ENCODE measurements around the gene NAPA.
A peak's percentile ranks its signal among the peaks of the same experiment; 100 is the strongest.

Gene NAPA

DNA sequence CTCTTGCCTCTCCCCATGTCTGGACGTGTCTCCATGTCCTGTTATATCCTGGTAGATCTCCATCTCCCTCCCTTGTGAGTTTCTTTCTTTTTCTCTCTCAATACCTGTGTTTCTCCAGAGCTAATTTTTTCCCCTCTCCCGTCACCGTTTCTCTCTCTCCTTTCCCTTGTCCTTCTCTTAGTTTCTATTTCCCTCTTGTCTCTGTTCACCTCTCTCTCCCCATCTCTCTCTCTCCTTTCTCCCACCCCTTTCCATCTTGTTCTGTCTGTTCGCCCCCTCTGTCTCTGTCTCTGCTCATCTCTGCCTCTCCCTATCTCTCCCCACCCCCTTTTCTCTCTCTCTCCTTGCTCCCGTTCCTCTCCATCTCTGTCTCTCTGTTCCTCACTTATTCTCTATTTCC lies 56.2 kb downstream of the NAPA start:
- DNase-seq (ENCODE audit: low read depth in 2 of 2): no peak

DNA sequence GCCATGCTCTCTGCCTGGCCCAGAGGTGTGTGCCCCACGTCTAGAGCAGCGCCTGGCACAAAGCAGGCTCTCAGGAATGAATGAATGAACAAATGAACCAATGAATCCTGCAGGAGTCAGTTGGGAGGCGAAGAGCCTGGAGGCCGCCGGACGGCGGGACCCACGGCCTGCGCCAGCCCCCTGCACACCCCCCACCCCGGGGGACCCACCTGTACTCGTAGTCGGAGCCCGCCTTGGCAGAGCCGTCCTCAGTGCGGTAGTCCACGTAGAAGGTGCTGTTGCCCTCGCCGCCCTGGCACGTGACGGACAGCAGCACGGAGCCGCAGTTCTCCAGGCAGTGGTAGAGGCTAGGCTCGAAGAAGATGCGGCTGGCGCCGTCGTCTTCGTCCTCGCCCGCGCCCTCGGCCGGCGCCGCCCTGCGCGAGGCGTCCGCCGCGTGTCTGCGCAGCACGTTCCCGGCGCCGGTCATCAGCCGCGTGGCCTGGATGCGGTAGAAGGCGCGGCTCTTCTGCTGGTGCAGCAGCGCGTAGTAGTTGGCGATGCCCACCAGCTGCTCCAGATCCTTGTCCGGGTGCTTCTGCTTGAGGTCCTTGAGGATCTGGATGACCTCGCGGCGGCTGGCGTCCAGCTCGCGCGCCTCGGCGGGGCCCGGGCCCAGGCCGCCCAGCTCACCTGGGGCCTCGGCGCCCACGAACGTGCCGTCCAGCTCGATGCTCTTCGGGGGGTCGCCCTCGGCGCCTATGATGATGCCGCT lies 58.0 kb downstream of the NAPA start:
- DNase-seq (ENCODE audit: low read depth in 2 of 2): no peak

DNA sequence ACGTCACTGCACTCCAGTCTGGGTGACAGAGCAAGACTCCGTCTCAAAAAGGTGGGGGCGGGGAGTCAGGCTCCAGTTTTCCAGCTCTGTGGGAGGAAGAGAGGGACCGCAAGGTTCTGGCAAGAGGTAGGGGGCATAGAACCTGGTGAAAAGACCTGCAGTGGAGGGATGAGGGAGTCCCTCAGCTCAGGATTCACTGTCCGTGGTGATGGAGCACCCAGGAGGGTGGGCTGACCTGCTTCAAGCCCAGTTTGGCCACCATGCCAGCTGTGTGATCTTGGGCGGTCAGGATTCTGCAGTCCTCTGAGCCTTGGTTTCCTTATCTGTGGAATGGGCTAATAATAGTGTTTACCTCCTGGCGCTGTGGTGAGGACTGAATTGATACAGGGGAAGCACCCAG lies 64.4 kb downstream of the NAPA start:
- no peak for DNase-seq (ENCODE audit: low read depth in 2 of 2)

GRCh38 chr19:47448360-47448727 lies 66.5 kb downstream of the NAPA start:
- DNase-seq (ENCODE audit: low read depth in 2 of 2): no peak

DNA sequence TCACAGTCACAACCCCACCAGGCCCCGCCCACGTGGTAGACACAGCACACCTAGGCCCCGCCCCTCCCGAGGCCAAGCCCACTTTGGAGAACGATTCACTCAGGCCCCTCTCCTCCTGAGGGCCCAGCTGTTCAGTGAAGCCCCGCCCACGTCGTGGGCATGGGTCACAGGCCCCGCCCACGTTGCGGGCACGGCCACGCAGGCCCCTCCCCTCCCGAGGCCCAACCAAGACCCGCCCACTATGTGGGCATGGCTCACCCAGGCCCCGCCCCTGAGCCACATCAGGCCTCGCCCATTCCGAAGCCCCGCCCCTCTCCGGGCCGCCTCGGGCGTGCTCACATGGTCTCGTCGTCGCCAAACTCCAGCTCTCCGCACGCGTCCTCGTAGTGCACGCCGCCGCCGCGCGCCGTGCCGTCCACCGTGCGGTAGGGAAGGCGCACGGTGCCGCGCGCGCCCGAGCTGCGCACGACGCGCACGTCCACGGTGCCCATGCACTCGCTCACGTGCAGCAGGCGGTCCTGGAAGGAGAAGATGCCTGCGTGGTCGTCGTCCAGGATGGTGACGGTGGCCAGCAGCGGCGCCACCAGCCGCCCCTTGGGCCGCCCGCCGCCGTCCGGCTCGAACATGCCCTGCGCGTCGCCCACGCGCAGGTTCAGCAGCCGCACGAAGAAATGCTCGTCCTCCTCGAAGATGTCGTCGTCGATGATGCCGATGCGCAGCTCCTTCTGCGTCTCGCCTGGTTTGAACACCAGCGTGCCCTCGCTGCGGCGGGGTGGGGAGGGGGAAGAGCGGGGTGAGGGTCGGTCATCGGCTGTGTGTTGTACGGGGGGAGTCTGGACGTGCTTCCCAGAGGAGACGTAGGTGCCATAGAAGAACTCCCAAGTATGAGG lies 67.1 kb downstream of the NAPA start:
- DNase-seq (ENCODE audit: low read depth in 2 of 2): peak in 1 of 2 donors; percentile 34

GRCh38 chr19:47446534-47447469 lies 68.1 kb downstream of the NAPA start:
- no peak for DNase-seq (ENCODE audit: low read depth in 2 of 2)

- DNase-seq (ENCODE audit: low read depth in 2 of 2): peak; percentile 34 to 45
Observed at GRCh38 chr19:47445937-47446402, 68.9 kb downstream of the NAPA start.

DNA sequence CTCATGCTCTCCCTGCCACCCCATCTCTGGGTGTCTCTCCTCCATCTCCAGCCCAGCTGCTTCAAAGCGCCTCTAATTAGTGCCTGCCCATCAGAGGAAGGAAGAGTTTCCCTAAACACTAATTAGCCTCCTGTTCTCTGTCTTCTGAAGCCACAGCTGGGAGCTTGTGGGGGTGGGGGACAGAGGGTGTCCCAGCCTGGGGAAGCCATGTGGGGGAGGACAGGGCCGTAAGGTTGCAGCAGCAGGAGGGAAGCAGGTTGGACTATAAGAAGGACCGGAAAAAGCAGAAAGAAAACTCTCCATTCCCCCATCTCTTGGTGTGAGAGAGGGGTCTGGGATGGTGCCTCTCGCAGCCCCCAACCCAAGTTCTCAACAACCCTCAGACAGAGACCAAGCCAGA lies 69.3 kb downstream of the NAPA start:
- DNase-seq (ENCODE audit: low read depth in 2 of 2): no peak

DNA sequence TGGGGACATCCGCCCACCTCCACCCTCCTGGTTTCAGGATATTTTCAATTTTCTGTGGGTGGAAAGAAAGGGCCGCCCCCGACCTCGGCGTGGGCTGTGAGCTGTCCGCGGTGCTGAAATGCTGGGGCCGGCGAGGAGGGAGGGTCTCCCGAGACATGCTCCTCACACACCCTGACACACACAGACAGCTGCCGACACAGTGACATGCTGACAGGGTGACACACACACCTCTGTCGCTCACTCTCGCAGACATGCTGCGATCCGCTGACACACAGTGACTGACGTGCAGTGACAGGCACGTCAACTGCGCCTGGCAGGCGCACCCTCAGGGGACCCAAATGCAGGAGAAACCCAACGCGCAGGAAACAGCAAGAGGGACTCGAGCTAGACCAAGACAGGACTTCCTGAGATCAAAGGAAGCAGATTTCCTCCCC lies 70.5 kb downstream of the NAPA start:
- DNase-seq (ENCODE audit: low read depth in 2 of 2): no peak

DNA sequence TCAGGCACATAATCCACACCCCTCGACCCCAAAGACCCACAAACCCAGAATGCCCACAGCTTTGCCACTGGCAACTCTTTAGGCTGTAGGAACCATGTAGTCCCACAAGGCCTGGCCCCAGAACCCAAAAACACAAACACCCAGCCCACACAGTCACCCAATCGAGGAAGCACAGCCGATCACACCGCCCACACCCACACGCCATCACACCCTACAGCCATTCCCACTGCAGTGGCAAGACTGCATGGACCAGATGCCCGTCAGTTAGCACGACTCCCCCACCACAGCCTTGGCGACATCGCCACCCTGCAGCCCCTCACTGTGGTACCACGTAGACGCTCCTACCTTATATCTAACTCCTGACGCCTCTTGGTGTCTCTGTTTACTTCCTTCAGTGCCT lies 71.5 kb downstream of the NAPA start:
- no peak for DNase-seq (ENCODE audit: low read depth in 2 of 2)

DNA sequence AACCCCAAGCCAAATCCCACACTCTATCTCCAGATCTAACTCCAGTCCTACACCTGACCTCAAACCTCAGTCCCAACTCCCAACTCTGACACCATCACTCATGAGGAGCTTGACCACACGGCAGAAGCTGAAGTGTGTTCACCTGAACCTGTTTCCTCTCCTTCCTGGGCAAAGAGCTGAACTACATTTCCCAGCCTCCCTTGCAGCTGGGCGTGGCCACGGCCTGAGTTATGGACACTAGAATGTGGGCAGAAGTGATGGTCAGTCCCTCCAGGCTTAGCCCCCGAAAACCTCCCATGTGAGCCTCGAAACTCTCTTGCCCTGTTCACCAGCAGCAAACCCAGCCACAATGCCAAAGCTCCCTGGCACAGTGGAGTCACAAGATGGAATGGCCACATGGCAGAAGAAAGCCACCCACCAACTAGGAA lies 76.1 kb downstream of the NAPA start:
- DNase-seq (ENCODE audit: low read depth in 2 of 2): no peak
